ENCODE measurements around the gene ST8SIA5. TPM values are rescaled to one million over a fixed set of nuclear protein-coding genes. Genes with fewer than 3 reads are reported as not detected.

Gene ST8SIA5
- total RNA-seq, 1 experiment from 2014 or later = not detected

GRCh38 chr18:46657115-46657955, 99.5 kb downstream of the ST8SIA5 start, which contains the start of gene LOXHD1:
TSS of gene LOXHD1 (minus strand) at chr18:46657220. CDS start at chr18:46657033, 187 bp downstream.
- CTCF ChIA-PET = interaction anchor here (0.6 to 9.2 kb wide), 54 partner anchors 9 to 587 kb away, joined by 3 to 224 read pairs (median 4); a partner anchor contains a TSS
- no TSS peak for BruUV-seq (replicated peaks)
- TF ChIP-seq, protein P1, sequence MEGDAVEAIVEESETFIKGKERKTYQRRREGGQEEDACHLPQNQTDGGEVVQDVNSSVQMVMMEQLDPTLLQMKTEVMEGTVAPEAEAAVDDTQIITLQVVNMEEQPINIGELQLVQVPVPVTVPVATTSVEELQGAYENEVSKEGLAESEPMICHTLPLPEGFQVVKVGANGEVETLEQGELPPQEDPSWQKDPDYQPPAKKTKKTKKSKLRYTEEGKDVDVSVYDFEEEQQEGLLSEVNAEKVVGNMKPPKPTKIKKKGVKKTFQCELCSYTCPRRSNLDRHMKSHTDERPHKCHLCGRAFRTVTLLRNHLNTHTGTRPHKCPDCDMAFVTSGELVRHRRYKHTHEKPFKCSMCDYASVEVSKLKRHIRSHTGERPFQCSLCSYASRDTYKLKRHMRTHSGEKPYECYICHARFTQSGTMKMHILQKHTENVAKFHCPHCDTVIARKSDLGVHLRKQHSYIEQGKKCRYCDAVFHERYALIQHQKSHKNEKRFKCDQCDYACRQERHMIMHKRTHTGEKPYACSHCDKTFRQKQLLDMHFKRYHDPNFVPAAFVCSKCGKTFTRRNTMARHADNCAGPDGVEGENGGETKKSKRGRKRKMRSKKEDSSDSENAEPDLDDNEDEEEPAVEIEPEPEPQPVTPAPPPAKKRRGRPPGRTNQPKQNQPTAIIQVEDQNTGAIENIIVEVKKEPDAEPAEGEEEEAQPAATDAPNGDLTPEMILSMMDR (IDR thresholded peaks at IDR 0.05; ENCODE audit: unreplicated experiment) = no peak
- Mint-ChIP-seq H3K27me3 (ENCODE audit: insufficient read depth, unreplicated experiment) (peaks cover 8% of the 10 kb centered on the region), H3K36me3 (ENCODE audit: insufficient read depth, unreplicated experiment) (no peaks in the 10 kb centered on the region), H3K9me3 (ENCODE audit: unreplicated experiment) (no peaks in the 10 kb centered on the region), H3K4me3 (ENCODE audit: unreplicated experiment) (no peak within 1 kb of the TSS), H3K27ac (ENCODE audit: low read depth, unreplicated experiment) (no peak within 1 kb of the TSS), H3K4me1 (ENCODE audit: insufficient read depth, unreplicated experiment) (no peaks in the 10 kb centered on the region)
- no peak for DNase-seq (ENCODE audit: unreplicated experiment)
- POLR2A ChIA-PET = interaction anchor here (0.6 to 1.3 kb wide), 3 partner anchors 471 to 508 kb away, joined by 3 to 8 read pairs (median 3); a partner anchor contains a TSS
- intact Hi-C loops (cut with micrococcal nuclease) = no loop called here

GRCh38 chr18:46656326-46657114, 100.3 kb downstream of the ST8SIA5 start:
- H3K4me1 Mint-ChIP-seq (ENCODE audit: insufficient read depth, unreplicated experiment) = no peaks in the 10 kb centered on the region
- intact Hi-C loops (cut with micrococcal nuclease) = no loop called here
- peaks cover 16% of the 10 kb centered on the region for H3K27me3 Mint-ChIP-seq (ENCODE audit: insufficient read depth, unreplicated experiment)
- no peak overlapping the region for H3K27ac Mint-ChIP-seq (ENCODE audit: low read depth, unreplicated experiment)
- ChIA-PET POLR2A (no interaction called here), CTCF (interaction anchor here (0.6 to 9.2 kb wide), 15 partner anchors 9 to 509 kb away, joined by 3 to 224 read pairs (median 6); a partner anchor contains a TSS)
- no peaks in the 10 kb centered on the region for H3K9me3 Mint-ChIP-seq (ENCODE audit: unreplicated experiment)
- no TSS peak for BruUV-seq (replicated peaks)
- no peaks in the 10 kb centered on the region for H3K36me3 Mint-ChIP-seq (ENCODE audit: insufficient read depth, unreplicated experiment)
- DNase-seq (ENCODE audit: unreplicated experiment) = no peak
- TF ChIP-seq, protein P1 (IDR thresholded peaks at IDR 0.05; ENCODE audit: unreplicated experiment) = no peak
- H3K4me3 Mint-ChIP-seq (ENCODE audit: unreplicated experiment) = no peak overlapping the region

DNA sequence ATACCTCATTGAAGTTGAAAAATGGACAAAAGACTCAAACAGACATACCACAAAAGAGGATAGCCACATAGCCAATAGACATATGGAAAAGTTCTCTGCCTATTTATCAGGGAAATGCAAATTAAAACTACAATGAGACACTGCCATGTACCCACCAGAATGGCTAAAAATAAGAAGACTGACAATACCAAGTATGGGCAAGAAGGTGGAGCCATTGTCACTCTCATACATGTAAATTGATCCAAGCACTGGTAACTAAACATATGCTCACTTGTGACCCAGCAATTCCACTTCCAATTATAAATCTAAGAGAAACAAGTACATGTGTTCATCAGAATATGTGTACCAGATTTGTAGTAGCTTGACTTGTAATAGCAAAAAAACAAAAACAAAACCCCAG, 104.5 kb downstream of the ST8SIA5 start:
- H3K4me3 Mint-ChIP-seq (ENCODE audit: unreplicated experiment) = no peak overlapping the region
- no peaks in the 10 kb centered on the region for H3K36me3 Mint-ChIP-seq (ENCODE audit: insufficient read depth, unreplicated experiment)
- no peaks in the 10 kb centered on the region for H3K4me1 Mint-ChIP-seq (ENCODE audit: insufficient read depth, unreplicated experiment)
- no peak overlapping the region for H3K27ac Mint-ChIP-seq (ENCODE audit: low read depth, unreplicated experiment)
- no TSS peak for BruUV-seq (replicated peaks)
- POLR2A ChIA-PET = interaction anchor here (0.6 kb wide), 2 partner anchors 26 to 60 kb away, joined by 3 read pairs; no protein-coding TSS in a partner anchor
- CTCF ChIA-PET = interaction anchor here (0.6 to 2.8 kb wide), 3 partner anchors 11 to 371 kb away, joined by 3 to 18 read pairs (median 10); no protein-coding TSS in a partner anchor
- TF ChIP-seq, protein P1 (IDR thresholded peaks at IDR 0.05; ENCODE audit: unreplicated experiment) = no peak
- peaks cover 32% of the 10 kb centered on the region for H3K27me3 Mint-ChIP-seq (ENCODE audit: insufficient read depth, unreplicated experiment)
- intact Hi-C loops (cut with micrococcal nuclease) = no loop called here
- no peak for DNase-seq (ENCODE audit: unreplicated experiment)
- H3K9me3 Mint-ChIP-seq (ENCODE audit: unreplicated experiment) = no peaks in the 10 kb centered on the region

DNA sequence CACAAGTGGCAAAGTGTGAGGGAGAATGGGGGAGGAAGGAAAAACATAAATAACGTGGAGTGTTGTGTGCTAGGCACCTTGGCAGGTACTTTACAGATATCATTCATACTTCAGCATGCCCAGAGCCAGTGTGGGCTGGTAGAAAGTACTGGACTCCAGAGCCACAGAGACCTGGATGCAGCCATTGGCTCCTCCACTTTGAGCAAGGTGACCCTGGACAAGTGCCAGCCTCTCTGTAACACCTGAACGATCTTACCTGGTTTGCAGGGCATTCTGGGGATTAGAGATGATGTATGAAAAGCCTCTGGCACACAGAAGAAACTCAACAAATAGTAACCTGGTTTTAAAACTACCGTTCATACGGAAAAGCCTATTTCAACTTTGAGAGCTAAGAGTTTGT, 106.2 kb downstream of the ST8SIA5 start:
- Mint-ChIP-seq H3K9me3 (ENCODE audit: unreplicated experiment) (no peaks in the 10 kb centered on the region), H3K27me3 (ENCODE audit: insufficient read depth, unreplicated experiment) (peaks cover 49% of the 10 kb centered on the region), H3K36me3 (ENCODE audit: insufficient read depth, unreplicated experiment) (no peaks in the 10 kb centered on the region), H3K4me1 (ENCODE audit: insufficient read depth, unreplicated experiment) (no peaks in the 10 kb centered on the region), H3K4me3 (ENCODE audit: unreplicated experiment) (no peak overlapping the region), H3K27ac (ENCODE audit: low read depth, unreplicated experiment) (no peak overlapping the region)
- TF ChIP-seq, protein P1 (IDR thresholded peaks at IDR 0.05; ENCODE audit: unreplicated experiment) = no peak
- ChIA-PET POLR2A (no interaction called here), CTCF (interaction anchor here (0.8 to 1.7 kb wide), 2 partner anchors 28 to 501 kb away, joined by 3 to 5 read pairs; no protein-coding TSS in a partner anchor)
- BruUV-seq (replicated peaks) = no TSS peak
- DNase-seq (ENCODE audit: unreplicated experiment) = no peak
- intact Hi-C loops (cut with micrococcal nuclease) = no loop called here

All from MCF 10A (cell line).